ENCODE measurements around the gene SOSTDC1.
"Not testable (repeated sequence)": the region's sequence is repeated elsewhere in the genome, so short reads cannot be mapped to it uniquely, and the experiment has no call there.

GRCh38 chr7:16506422-16506821 is 40.9 kb upstream of the SOSTDC1 start:
- TF ChIP-seq CTCF (conservative IDR thresholded peaks at IDR 0.05; ENCODE audit: low read length); EZH2phosphoT487 (IDR thresholded peaks at IDR 0.05; ENCODE audit: borderline replicate concordance): not testable (repeated sequence)

Measured in Loucy (cell line).